ENCODE measurements around the gene THOC2. TPM values are rescaled to one million over a fixed set of nuclear protein-coding genes. Genes with fewer than 3 reads are reported as not detected.

THOC2 gene
- total RNA-seq, 1 donor from 2014 or later, result 27.4 TPM

DNA sequence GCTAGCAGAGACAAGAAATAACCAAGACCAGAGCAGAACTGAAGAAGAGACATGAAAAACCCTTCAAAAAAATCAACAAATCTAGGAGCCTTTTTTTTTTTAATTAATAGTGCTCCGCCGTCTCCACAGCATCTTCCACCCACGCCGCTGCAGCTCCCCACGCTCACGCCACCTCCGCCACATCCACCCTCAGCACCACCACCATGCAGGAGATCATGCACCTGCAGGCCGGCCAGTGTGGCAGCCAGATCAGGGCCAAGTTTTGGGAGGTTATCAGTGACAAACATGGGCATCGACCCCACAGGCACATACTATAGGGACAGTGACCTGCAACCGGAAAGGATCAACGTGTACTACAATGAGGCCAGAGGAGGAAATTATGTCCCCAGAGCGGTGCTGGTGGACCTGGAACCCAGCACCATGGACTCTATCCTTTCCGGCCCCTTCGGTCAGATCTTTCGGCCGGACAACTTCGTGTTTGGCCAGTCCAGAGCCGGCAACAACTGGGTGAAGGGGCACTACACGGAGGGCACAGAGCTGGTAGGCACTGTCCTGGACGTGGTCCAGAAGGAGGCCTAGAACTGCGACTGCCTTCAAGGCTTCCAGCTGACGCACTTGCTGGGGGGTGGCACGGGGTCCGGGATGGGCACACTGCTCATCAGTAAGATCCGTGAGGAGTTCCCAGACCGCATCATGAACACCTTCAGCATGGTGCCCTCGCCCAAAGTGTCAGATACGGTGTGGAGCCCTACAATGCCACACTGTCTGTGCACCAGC is 171.2 kb downstream of the THOC2 start:
- DNase-seq, result no peak
- no peak overlapping the region for H3K4me3 ChIP-seq
- no peaks in the 10 kb centered on the region for H3K9me3 ChIP-seq (replicated peaks)
- TF ChIP-seq, protein P1, sequence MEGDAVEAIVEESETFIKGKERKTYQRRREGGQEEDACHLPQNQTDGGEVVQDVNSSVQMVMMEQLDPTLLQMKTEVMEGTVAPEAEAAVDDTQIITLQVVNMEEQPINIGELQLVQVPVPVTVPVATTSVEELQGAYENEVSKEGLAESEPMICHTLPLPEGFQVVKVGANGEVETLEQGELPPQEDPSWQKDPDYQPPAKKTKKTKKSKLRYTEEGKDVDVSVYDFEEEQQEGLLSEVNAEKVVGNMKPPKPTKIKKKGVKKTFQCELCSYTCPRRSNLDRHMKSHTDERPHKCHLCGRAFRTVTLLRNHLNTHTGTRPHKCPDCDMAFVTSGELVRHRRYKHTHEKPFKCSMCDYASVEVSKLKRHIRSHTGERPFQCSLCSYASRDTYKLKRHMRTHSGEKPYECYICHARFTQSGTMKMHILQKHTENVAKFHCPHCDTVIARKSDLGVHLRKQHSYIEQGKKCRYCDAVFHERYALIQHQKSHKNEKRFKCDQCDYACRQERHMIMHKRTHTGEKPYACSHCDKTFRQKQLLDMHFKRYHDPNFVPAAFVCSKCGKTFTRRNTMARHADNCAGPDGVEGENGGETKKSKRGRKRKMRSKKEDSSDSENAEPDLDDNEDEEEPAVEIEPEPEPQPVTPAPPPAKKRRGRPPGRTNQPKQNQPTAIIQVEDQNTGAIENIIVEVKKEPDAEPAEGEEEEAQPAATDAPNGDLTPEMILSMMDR (IDR thresholded peaks at IDR 0.05; ENCODE audit: borderline replicate concordance), result no peak
- no peaks in the 10 kb centered on the region for H3K4me1 ChIP-seq
- H3K36me3 ChIP-seq, result no peaks in the 10 kb centered on the region
- intact Hi-C loops (cut with micrococcal nuclease), result no loop called here
- H3K27ac ChIP-seq (replicated peaks), result no peak overlapping the region
- H3K27me3 ChIP-seq (ENCODE audit: low read depth), result no peaks in the 10 kb centered on the region

DNA sequence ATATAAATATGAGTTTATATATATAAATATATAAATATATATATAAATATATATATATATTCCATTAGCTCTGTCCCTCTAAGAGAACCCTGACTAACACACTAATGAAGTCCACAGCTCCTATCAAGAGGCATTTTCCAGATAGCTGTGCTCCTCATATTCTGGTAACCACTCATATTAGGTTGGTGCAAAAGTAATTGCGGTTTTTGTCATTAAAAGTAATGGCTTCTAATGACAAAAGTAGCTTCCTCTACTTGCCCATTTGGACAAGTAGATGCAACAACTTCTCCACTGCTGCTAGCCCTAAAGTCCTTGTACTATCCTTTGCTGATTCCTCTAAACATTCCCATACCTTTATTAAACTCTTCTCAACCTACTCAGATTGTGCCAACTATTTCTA is 182.0 kb downstream of the THOC2 start:
- DNase-seq, result no peak
- TF ChIP-seq, protein P1 (IDR thresholded peaks at IDR 0.05; ENCODE audit: borderline replicate concordance), result no peak
- no peaks in the 10 kb centered on the region for H3K4me1 ChIP-seq
- H3K4me3 ChIP-seq, result no peak overlapping the region
- H3K27me3 ChIP-seq (ENCODE audit: low read depth), result no peaks in the 10 kb centered on the region
- no peaks in the 10 kb centered on the region for H3K36me3 ChIP-seq
- no peaks in the 10 kb centered on the region for H3K9me3 ChIP-seq (replicated peaks)
- intact Hi-C loops (cut with micrococcal nuclease), result no loop called here
- no peak overlapping the region for H3K27ac ChIP-seq (replicated peaks)

Other genes starting within 250 kb of the THOC2 start
- gene XIAP, start 127.0 kb upstream of the THOC2 start, total RNA-seq, result 24.9 TPM
- 29.3 TPM for gene STAG2, start 228.7 kb upstream of the THOC2 start, total RNA-seq